ENCODE data around the gene MLH1. TPM values are rescaled to one million over a fixed set of nuclear protein-coding genes. Genes with fewer than 3 reads are reported as not detected.

The MLH1 gene
- total RNA-seq, 2 experiments from 2014 or later: 18.9 to 23.8 TPM

DNA sequence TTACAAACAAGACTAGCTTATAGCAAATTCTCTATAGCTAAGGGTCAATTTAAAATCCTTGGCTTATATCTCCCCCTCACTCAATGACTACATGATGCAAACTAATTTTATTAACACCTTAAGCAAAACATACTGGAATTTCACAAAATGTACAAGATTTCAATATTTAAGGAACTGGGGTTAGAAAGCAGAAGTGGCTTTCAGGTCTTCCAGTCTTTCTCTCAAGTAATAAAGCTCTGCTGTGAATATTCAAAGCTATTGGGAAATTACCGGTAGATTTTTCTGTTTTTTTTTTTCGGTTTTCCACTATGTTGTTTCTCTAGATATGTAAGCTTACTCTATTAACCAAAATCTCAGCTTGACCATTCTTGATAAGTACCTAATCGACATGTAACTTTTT lies 4.3 kb upstream of the MLH1 start:
- POLR2A ChIA-PET: interaction anchor here (1.3 kb wide), 1 partner anchor 44 kb away, joined by 3 read pairs; the partner anchor contains the start of gene TRANK1
- DNase-seq: peak in 2 of 14 experiments; percentile 34 to 44
- H3K4me3 ChIP-seq (ENCODE audit: low read length): no peak overlapping the region

DNA sequence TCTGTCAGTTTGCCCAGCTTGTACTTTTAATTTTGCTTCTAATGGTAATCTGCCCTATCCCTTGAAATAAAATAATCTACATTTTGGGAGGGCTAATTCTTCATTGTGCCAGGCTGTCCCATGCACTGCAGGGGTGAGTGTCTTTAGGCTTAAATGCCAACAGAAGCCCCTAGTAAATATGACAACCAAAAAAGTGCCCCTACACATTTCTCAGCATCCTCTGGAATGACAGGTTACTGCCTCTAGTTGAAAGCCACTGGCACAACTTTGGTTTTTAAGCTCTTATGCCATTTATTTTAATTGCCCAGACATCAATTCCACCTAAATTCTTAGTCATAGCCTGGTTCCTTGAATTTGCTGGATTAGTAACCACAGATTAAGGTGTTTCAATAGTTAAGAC lies 3.8 kb upstream of the MLH1 start:
- no peak for DNase-seq
- Histone ChIP-seq H3K9me3 (ENCODE audit: control insufficient read depth in 1 of 2, insufficient read depth in 1 of 2, low read length in 2 of 2) (no peaks in the 10 kb centered on the region), H3K4me3 (ENCODE audit: low read length) (no peak overlapping the region), H3K27me3 (ENCODE audit: control insufficient read depth in 1 of 2, insufficient read depth in 2 of 2, low read length in 2 of 2) (no peaks in the 10 kb centered on the region), H3K4me1 (ENCODE audit: insufficient read depth, low read length) (peaks cover 30% of the 10 kb centered on the region), H3K27ac (ENCODE audit: low read depth in 1 of 2, low read length in 2 of 2) (no peak overlapping the region), H3K36me3 (ENCODE audit: insufficient read depth, low read length) (peaks cover 31% of the 10 kb centered on the region)
- Mint-ChIP-seq H3K27ac (no peak overlapping the region), H3K4me1 (ENCODE audit: low read depth) (peaks cover 35% of the 10 kb centered on the region), H3K9me3 (no peaks in the 10 kb centered on the region), H3K27me3 (no peaks in the 10 kb centered on the region), H3K36me3 (ENCODE audit: low read depth) (peaks cover 55% of the 10 kb centered on the region), H3K4me3 (peak overlapping the region; percentile 50)
- ChIA-PET CTCF (interaction anchor here (1.8 kb wide), 1 partner anchor 31 kb away, joined by 8 read pairs; no protein-coding TSS in a partner anchor), POLR2A (interaction anchor here (0.8 kb wide), 1 partner anchor 144 kb away, joined by 3 read pairs; no protein-coding TSS in a partner anchor)
- TF ChIP-seq, protein P1, sequence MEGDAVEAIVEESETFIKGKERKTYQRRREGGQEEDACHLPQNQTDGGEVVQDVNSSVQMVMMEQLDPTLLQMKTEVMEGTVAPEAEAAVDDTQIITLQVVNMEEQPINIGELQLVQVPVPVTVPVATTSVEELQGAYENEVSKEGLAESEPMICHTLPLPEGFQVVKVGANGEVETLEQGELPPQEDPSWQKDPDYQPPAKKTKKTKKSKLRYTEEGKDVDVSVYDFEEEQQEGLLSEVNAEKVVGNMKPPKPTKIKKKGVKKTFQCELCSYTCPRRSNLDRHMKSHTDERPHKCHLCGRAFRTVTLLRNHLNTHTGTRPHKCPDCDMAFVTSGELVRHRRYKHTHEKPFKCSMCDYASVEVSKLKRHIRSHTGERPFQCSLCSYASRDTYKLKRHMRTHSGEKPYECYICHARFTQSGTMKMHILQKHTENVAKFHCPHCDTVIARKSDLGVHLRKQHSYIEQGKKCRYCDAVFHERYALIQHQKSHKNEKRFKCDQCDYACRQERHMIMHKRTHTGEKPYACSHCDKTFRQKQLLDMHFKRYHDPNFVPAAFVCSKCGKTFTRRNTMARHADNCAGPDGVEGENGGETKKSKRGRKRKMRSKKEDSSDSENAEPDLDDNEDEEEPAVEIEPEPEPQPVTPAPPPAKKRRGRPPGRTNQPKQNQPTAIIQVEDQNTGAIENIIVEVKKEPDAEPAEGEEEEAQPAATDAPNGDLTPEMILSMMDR (IDR thresholded peaks at IDR 0.05): no peak
- intact Hi-C loops (cut with DNase I, micrococcal nuclease): no loop called here
- no peak for ATAC-seq (ENCODE audit: poor library complexity)

More for the DNA sequence above, 4.3 kb upstream of the MLH1 start:
- Histone ChIP-seq H3K36me3 (ENCODE audit: insufficient read depth, low read length) (peaks cover 37% of the 10 kb centered on the region), H3K4me1 (ENCODE audit: insufficient read depth, low read length) (peaks cover 25% of the 10 kb centered on the region), H3K27ac (ENCODE audit: low read depth in 1 of 2, low read length in 2 of 2) (no peak overlapping the region), H3K27me3 (ENCODE audit: control insufficient read depth in 1 of 2, insufficient read depth in 2 of 2, low read length in 2 of 2) (no peaks in the 10 kb centered on the region), H3K9me3 (ENCODE audit: control insufficient read depth in 1 of 2, insufficient read depth in 1 of 2, low read length in 2 of 2) (no peaks in the 10 kb centered on the region)
- no peaks in the 10 kb centered on the region for H3K9me3 Mint-ChIP-seq
- H3K27ac Mint-ChIP-seq: no peak overlapping the region
- TF ChIP-seq, protein P1 (IDR thresholded peaks at IDR 0.05): no peak
- H3K27me3 Mint-ChIP-seq: no peaks in the 10 kb centered on the region
- no peak for ATAC-seq (ENCODE audit: poor library complexity)
- CTCF ChIA-PET: interaction anchor here (1.0 to 1.8 kb wide), 2 partner anchors 30 to 81 kb away, joined by 3 to 8 read pairs; no protein-coding TSS in a partner anchor
- peaks cover 35% of the 10 kb centered on the region for H3K4me1 Mint-ChIP-seq (ENCODE audit: low read depth)
- peak overlapping the region; percentile 50 for H3K4me3 Mint-ChIP-seq
- intact Hi-C loops (cut with DNase I, micrococcal nuclease): no loop called here
- peaks cover 60% of the 10 kb centered on the region for H3K36me3 Mint-ChIP-seq (ENCODE audit: low read depth)

DNA sequence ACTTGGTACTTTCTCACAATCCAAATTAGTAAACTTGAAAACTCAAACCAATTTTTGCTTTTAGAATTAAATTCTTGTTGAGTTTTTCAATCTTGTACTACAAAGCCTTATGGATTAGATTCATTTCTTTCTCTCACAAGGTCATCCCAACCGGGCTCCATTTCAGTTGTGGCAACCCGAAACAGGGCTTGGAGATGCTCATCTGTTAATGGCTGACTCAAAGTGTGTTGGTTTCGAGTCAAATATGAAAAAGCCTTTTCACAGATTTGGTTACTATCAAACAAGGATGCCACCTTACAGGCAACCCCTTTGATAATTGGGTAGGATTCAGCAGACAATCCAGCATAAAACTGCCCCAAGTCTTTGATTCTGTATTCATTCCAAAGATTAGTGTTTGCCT lies 2.2 kb upstream of the MLH1 start:
- ATAC-seq (ENCODE audit: poor library complexity): no peak
- Histone ChIP-seq H3K4me3 (ENCODE audit: low read length) (peak overlapping the region; percentile 71), H3K4me1 (ENCODE audit: insufficient read depth, low read length) (peaks cover 38% of the 10 kb centered on the region), H3K36me3 (ENCODE audit: insufficient read depth, low read length) (peaks cover 24% of the 10 kb centered on the region), H3K9me3 (ENCODE audit: control insufficient read depth in 1 of 2, insufficient read depth in 1 of 2, low read length in 2 of 2) (no peaks in the 10 kb centered on the region), H3K27ac (ENCODE audit: low read depth in 1 of 2, low read length in 2 of 2) (peak overlapping the region; percentile 91 to 99), H3K27me3 (ENCODE audit: control insufficient read depth in 1 of 2, insufficient read depth in 2 of 2, low read length in 2 of 2) (no peaks in the 10 kb centered on the region)
- TF ChIP-seq, protein P1 (IDR thresholded peaks at IDR 0.05): no peak
- POLR2A ChIA-PET: interaction anchor here (0.6 to 4.0 kb wide), 5 partner anchors 11 to 1174 kb away, joined by 3 to 67 read pairs (median 4); partner anchors contain the start of genes OXSR1 and TRANK1
- peak in 1 of 14 experiments; percentile 24 for DNase-seq
- intact Hi-C loops (cut with DNase I, micrococcal nuclease): loop anchor here in 1 of 2 experiments (2.0 to 10.0 kb wide), 2 partner anchors 46 to 1144 kb away; partner anchors contain the start of genes ACAA1, MYD88 and TRANK1
- Mint-ChIP-seq H3K4me1 (ENCODE audit: low read depth) (peaks cover 35% of the 10 kb centered on the region), H3K36me3 (ENCODE audit: low read depth) (peaks cover 45% of the 10 kb centered on the region), H3K27ac (no peak overlapping the region), H3K27me3 (no peaks in the 10 kb centered on the region), H3K9me3 (no peaks in the 10 kb centered on the region), H3K4me3 (no peak overlapping the region)
- CTCF ChIA-PET: interaction anchor here (4.5 kb wide), 1 partner anchor 32 kb away, joined by 20 read pairs; no protein-coding TSS in a partner anchor

Measured in CD4-positive, alpha-beta T cell (primary cell).